ENCODE measurements around the gene HLCS.

- TF ChIP-seq CTCF (IDR thresholded peaks at IDR 0.05; ENCODE audit: low read depth, low read length) (no peak), EZH2phosphoT487 (IDR thresholded peaks at IDR 0.05; ENCODE audit: low read depth) (no peak)
These were observed 58.1 kb downstream of the HLCS start for GRCh38 chr21:36908260-36908908.

Measured in OCI-LY3 (cell line).